Pancreas (tissue), 10 donors: Measurements from ENCODE around the gene TYROBP. TPM values are rescaled to one million over a fixed set of nuclear protein-coding genes. Genes with fewer than 3 reads are reported as not detected.

ENCODE experiments used
- ATAC-seq, 4 donors: fragments of 200-7000 bp; cut with Tn5 transposase; one replicate each; pipeline versions ENCODE4 v1.8.0 to v1.9.1; 2020; ENCODE audit warnings: mild to moderate bottlenecking in 4 of 4, moderate library complexity in 4 of 4
- DNase-seq, 6 donors: peaks; one replicate each; pipeline ENCODE4 v3.0.0-alpha.2; 2020
- FAIRE-seq: peaks from 2 replicates; lab custom pipeline; 2012; peaks lifted over from hg19 to GRCh38; lab: Jason Lieb, UNC
- H3K27ac ChIP-seq, 4 donors: fragments of 200-600 bp; sonication (generic); 1 replicate in 3 of 4; 2 replicates in 1 of 4; pipeline versions ENCODE4 v1.5.0 to v1.8.0; 2020
- H3K27me3 ChIP-seq, 4 donors: fragments of 200-600 bp; one replicate each; pipeline ENCODE4 v1.8.0; 2021
- H3K36me3 ChIP-seq, 3 donors: fragments of 200-600 bp; sonication (generic) in 1 of 3; one replicate each; pipeline versions ENCODE4 v1.5.0 to v1.8.0; 2020 to 2021
- H3K4me1 ChIP-seq, 3 donors: fragments of 200-600 bp; one replicate each; pipeline ENCODE4 v1.8.0; 2021
- H3K4me3 ChIP-seq, 4 donors: fragments of 200-600 bp; sonication (generic) in 2 of 4; one replicate each; pipeline versions ENCODE4 v1.5.0 to v1.8.0; 2020 to 2021
- H3K9me3 ChIP-seq, 4 donors: fragments of 200-600 bp; one replicate each; pipeline ENCODE4 v1.8.0; 2021
- CTCF ChIP-seq, 4 donors: fragments of 200-600 bp; sonication (generic) in 3 of 4; IDR thresholded peaks; one replicate each; pipeline versions ENCODE4 v1.5.0 to v1.8.0; 2021; ENCODE audit warnings: antibody characterized with exemption in 4 of 4
- WGBS, 2 donors: extraction: QIAGEN DNeasy Blood & Tissue Kit; methylation state at CpG; one replicate each; pipeline ENCODE4 v1.1.7; 2013; 5-methylcytosine and 5-hydroxymethylcytosine counted together
- intact Hi-C, 3 donors: fragments of 100-400 bp; cut with DNase I; formaldehyde crosslinking; loops; one replicate each; pipeline versions ENCODE4 v1.11.1 to v1.14.2; 2022
- polyA plus RNA-seq, 2 donors: library from polyadenylated mRNA; stranded (reverse); fragments of 200-250 nt; gene quantifications; one replicate each; pipeline ENCODE4 v1.2.3, GENCODE V29; 2013
- total RNA-seq, 6 donors: library from RNA; stranded (reverse); fragmentation: NEBNext Ultra II Directional in 4 of 6; extraction: Animal tissue kit (Norgen Biotek cat#: 25700) in 4 of 6; gene quantifications; one replicate each; pipeline versions ENCODE4 v1.2.1 to v1.2.4, GENCODE V29; 2021 to 2023
- donor health status: healthy with polysubstance abuse.
- donor health status: DM: no; HTN: no; CAD: no; lungs with moderate emphysema.
- donor health status: DM: no; HTN: no; CAD: no.
- donor health status: control.
- donor health status: control.
- donor health status: Bipolar disorder and iron deficiency.
- donor health status: DM: yes; HTN: yes; CAD: no.
- donor health status: DM: no; HTN: no; CAD: no.
- donor health status: DM: no; HTN: no; CAD: no.
- donor health status: DM: yes; HTN: yes; CAD: no.

Gene TYROBP
- total and polyA plus RNA-seq, 8 donors, result 2.5 to 73.8 (median 16.7) TPM

GRCh38 chr19:35890113-35890650 is 17.9 kb downstream of the TYROBP start:
- intact Hi-C loops, result no loop called here
- no peak for FAIRE-seq
- WGBS, 2 donors, result 93 to 94% methylated on average over 13 of the region's 13 CpGs
- no peaks in the 10 kb centered on the region for H3K4me1 ChIP-seq
- no peak for TF ChIP-seq CTCF (IDR thresholded peaks at IDR 0.05)
- no peak overlapping the region for H3K27ac ChIP-seq
- no peaks in the 10 kb centered on the region for H3K27me3 ChIP-seq
- H3K9me3 ChIP-seq, result no peaks in the 10 kb centered on the region
- no peak overlapping the region for H3K4me3 ChIP-seq
- peaks cover 0 to 24% (median 10%) of the 10 kb centered on the region in 3 donors for H3K36me3 ChIP-seq
- no peak for ATAC-seq
- no peak for DNase-seq

- Histone ChIP-seq H3K27me3 (no peaks in the 10 kb centered on the region), H3K36me3 (peaks cover 0 to 24% (median 10%) of the 10 kb centered on the region in 3 donors), H3K27ac (no peak overlapping the region), H3K4me1 (no peaks in the 10 kb centered on the region), H3K4me3 (no peak overlapping the region), H3K9me3 (no peaks in the 10 kb centered on the region)
- no peak for TF ChIP-seq CTCF (IDR thresholded peaks at IDR 0.05)
- FAIRE-seq (no peak), DNase-seq (no peak), ATAC-seq (no peak)
- WGBS, 2 donors, result 95 to 96% methylated on average over 18 of the region's 18 CpGs
- intact Hi-C loops, result loop anchor here in 1 of 3 donors (10.0 kb wide), 1 partner anchor 45 kb away; the partner anchor contains the start of gene LRFN3
These were observed 18.6 kb downstream of the TYROBP start for GRCh38 chr19:35889370-35890112.

DNA sequence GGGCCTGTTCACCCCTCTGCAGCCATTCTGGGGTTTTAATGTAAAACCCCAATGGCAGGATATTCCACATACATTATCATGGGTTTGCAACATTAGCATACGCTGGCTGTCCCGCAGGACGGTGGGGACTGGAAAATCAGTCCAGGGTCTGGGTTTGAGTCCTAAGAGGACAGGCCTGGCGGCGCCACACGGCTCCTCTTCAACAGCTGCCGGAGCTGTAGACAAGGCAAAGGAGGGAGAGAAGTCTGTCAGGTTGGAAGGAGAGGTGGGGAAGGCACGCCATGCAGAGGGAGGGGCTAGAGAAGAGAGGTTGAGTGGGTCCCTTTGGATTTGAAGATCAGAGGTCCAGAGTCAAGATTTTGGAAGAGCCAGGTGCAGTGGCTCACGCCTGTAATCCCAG is 19.7 kb downstream of the TYROBP start:
- WGBS, 2 donors, result 96% methylated on average over 9 of the region's 9 CpGs
- Histone ChIP-seq H3K27me3 (no peaks in the 10 kb centered on the region), H3K9me3 (no peaks in the 10 kb centered on the region), H3K4me1 (no peaks in the 10 kb centered on the region), H3K4me3 (no peak overlapping the region), H3K36me3 (peaks cover 0 to 19% (median 10%) of the 10 kb centered on the region in 3 donors), H3K27ac (no peak overlapping the region)
- ATAC-seq (no peak), DNase-seq (no peak), FAIRE-seq (no peak)
- intact Hi-C loops, result loop anchor here in 1 of 3 donors (10.0 kb wide), 1 partner anchor 46 kb away; the partner anchor contains the start of gene LRFN3
- TF ChIP-seq CTCF (IDR thresholded peaks at IDR 0.05), result no peak

GRCh38 chr19:35887197-35887596 is 20.9 kb downstream of the TYROBP start:
- intact Hi-C loops, result loop anchor here in 1 of 3 donors (10.0 kb wide), 1 partner anchor 48 kb away; the partner anchor contains the start of gene LRFN3
- no peak for TF ChIP-seq CTCF (IDR thresholded peaks at IDR 0.05)

More at GRCh38 chr19:35887197-35887596, 20.9 kb downstream of the TYROBP start:
- H3K36me3 ChIP-seq, result peaks cover 0 to 19% (median 10%) of the 10 kb centered on the region in 3 donors
- no peak for DNase-seq
- no peaks in the 10 kb centered on the region for H3K27me3 ChIP-seq
- H3K4me3 ChIP-seq, result no peak overlapping the region
- H3K4me1 ChIP-seq, result no peaks in the 10 kb centered on the region
- H3K9me3 ChIP-seq, result no peaks in the 10 kb centered on the region
- FAIRE-seq, result no peak
- H3K27ac ChIP-seq, result no peak overlapping the region
- no peak for ATAC-seq
- WGBS, 2 donors, result 94 to 97% methylated on average over 5 of the region's 5 CpGs
